Measurements from ENCODE around the gene P2RY6. TPM values are rescaled to one million over a fixed set of nuclear protein-coding genes. Genes with fewer than 3 reads are reported as not detected.

P2RY6 gene
- total RNA-seq, 2 experiments from 2014 or later, result not detected

- Histone ChIP-seq H2AFZ (ENCODE audit: low read length) (no peak overlapping the region), H3K27ac (ENCODE audit: low read depth, low read length, poor library complexity, severe bottlenecking) (no peak overlapping the region), H3K4me2 (ENCODE audit: low read length) (no peak overlapping the region), H3K9me3 (ENCODE audit: low read length) (no peaks in the 10 kb centered on the region), H3K9me2 (ENCODE audit: insufficient read depth, low read length) (no peaks in the 10 kb centered on the region), H3K79me2 (ENCODE audit: insufficient read depth, low read depth, low read length) (no peaks in the 10 kb centered on the region), H3K4me1 (ENCODE audit: insufficient read depth, low read length, poor library complexity, severe bottlenecking) (peaks cover 5% of the 10 kb centered on the region), H4K20me1 (ENCODE audit: insufficient read depth, low read length) (no peaks in the 10 kb centered on the region), H3K36me3 (ENCODE audit: insufficient read depth, low read length) (no peaks in the 10 kb centered on the region), H3K4me3 (ENCODE audit: low read depth, low read length, poor library complexity, severe bottlenecking) (no peak overlapping the region)
- no TSS peak for BruUV-seq (replicated peaks)
- ChIA-PET CTCF (ENCODE audit: unreplicated experiment) (interaction anchor here (0.6 kb wide), 2 partner anchors 59 to 67 kb away, joined by 3 to 5 read pairs; no protein-coding TSS in a partner anchor), POLR2A (no interaction called here)
- no peak for DNase-seq (ENCODE audit: low spot score)
- intact Hi-C loops (cut with micrococcal nuclease; ENCODE audit: unreplicated experiment), result loop anchor here (1.0 kb wide), 1 partner anchor 52 kb away; no protein-coding TSS in a partner anchor
- TF ChIP-seq CTCF (conservative IDR thresholded peaks at IDR 0.05; ENCODE audit: low read length) (no peak), EZH2phosphoT487 (IDR thresholded peaks at IDR 0.05; ENCODE audit: borderline replicate concordance, low read depth, low read length) (no peak)
Measured at GRCh38 chr11:73237471-73238290, 34.5 kb upstream of the P2RY6 start.

- Histone ChIP-seq H3K79me2 (ENCODE audit: insufficient read depth, low read depth, low read length) (no peaks in the 10 kb centered on the region), H3K9me2 (ENCODE audit: insufficient read depth, low read length) (no peaks in the 10 kb centered on the region), H3K36me3 (ENCODE audit: insufficient read depth, low read length) (no peaks in the 10 kb centered on the region), H3K4me2 (ENCODE audit: low read length) (no peak overlapping the region), H3K27ac (ENCODE audit: low read depth, low read length, poor library complexity, severe bottlenecking) (no peak overlapping the region), H3K4me1 (ENCODE audit: insufficient read depth, low read length, poor library complexity, severe bottlenecking) (peaks cover 5% of the 10 kb centered on the region), H4K20me1 (ENCODE audit: insufficient read depth, low read length) (no peaks in the 10 kb centered on the region), H2AFZ (ENCODE audit: low read length) (no peak overlapping the region), H3K9me3 (ENCODE audit: low read length) (no peaks in the 10 kb centered on the region), H3K4me3 (ENCODE audit: low read depth, low read length, poor library complexity, severe bottlenecking) (no peak overlapping the region)
- CTCF ChIA-PET (ENCODE audit: unreplicated experiment), result no interaction called here
- BruUV-seq (replicated peaks), result no TSS peak
- intact Hi-C loops (cut with micrococcal nuclease; ENCODE audit: unreplicated experiment), result no loop called here
- POLR2A ChIA-PET, result no interaction called here
- DNase-seq (ENCODE audit: low spot score), result no peak
- no peak for TF ChIP-seq CTCF (conservative IDR thresholded peaks at IDR 0.05; ENCODE audit: low read length)
- no peak for TF ChIP-seq EZH2phosphoT487 (IDR thresholded peaks at IDR 0.05; ENCODE audit: borderline replicate concordance, low read depth, low read length)
Measured at GRCh38 chr11:73239111-73239521, 33.0 kb upstream of the P2RY6 start.

- no peak for TF ChIP-seq CTCF (conservative IDR thresholded peaks at IDR 0.05; ENCODE audit: low read length)
- no peak for TF ChIP-seq EZH2phosphoT487 (IDR thresholded peaks at IDR 0.05; ENCODE audit: borderline replicate concordance, low read depth, low read length)
- H4K20me1 ChIP-seq (ENCODE audit: insufficient read depth, low read length), result no peaks in the 10 kb centered on the region
- CTCF ChIA-PET (ENCODE audit: unreplicated experiment), result no interaction called here
- no peak overlapping the region for H2AFZ ChIP-seq (ENCODE audit: low read length)
- no peaks in the 10 kb centered on the region for H3K9me2 ChIP-seq (ENCODE audit: insufficient read depth, low read length)
- no peaks in the 10 kb centered on the region for H3K9me3 ChIP-seq (ENCODE audit: low read length)
- H3K27ac ChIP-seq (ENCODE audit: low read depth, low read length, poor library complexity, severe bottlenecking), result no peak overlapping the region
- peaks cover 5% of the 10 kb centered on the region for H3K4me1 ChIP-seq (ENCODE audit: insufficient read depth, low read length, poor library complexity, severe bottlenecking)
- no peak overlapping the region for H3K4me3 ChIP-seq (ENCODE audit: low read depth, low read length, poor library complexity, severe bottlenecking)
- intact Hi-C loops (cut with micrococcal nuclease; ENCODE audit: unreplicated experiment), result loop anchor here (5.0 kb wide), 1 partner anchor 427 kb away; the partner anchor contains the start of gene ATG16L2
- DNase-seq (ENCODE audit: low spot score), result no peak
- no peak overlapping the region for H3K4me2 ChIP-seq (ENCODE audit: low read length)
- no TSS peak for BruUV-seq (replicated peaks)
- POLR2A ChIA-PET, result no interaction called here
- no peaks in the 10 kb centered on the region for H3K79me2 ChIP-seq (ENCODE audit: insufficient read depth, low read depth, low read length)
- H3K36me3 ChIP-seq (ENCODE audit: insufficient read depth, low read length), result no peaks in the 10 kb centered on the region
Measured at GRCh38 chr11:73239571-73240189, 32.5 kb upstream of the P2RY6 start.
